Activated CD4-positive, alpha-beta T cell treated with anti-CD3 and anti-CD28 coated beads for 24 hours (primary cell): ENCODE measurements around the gene TXN.
"Not testable (repeated sequence)": the region's sequence is repeated elsewhere in the genome, so short reads cannot be mapped to it uniquely, and the experiment has no call there.

Experiments
- DNase-seq, 2 donors: peaks; one replicate each; pipeline ENCODE4 v3.0.0-alpha.2; 2020; ENCODE audit warnings: low read depth in 2 of 2

TXN gene

DNA sequence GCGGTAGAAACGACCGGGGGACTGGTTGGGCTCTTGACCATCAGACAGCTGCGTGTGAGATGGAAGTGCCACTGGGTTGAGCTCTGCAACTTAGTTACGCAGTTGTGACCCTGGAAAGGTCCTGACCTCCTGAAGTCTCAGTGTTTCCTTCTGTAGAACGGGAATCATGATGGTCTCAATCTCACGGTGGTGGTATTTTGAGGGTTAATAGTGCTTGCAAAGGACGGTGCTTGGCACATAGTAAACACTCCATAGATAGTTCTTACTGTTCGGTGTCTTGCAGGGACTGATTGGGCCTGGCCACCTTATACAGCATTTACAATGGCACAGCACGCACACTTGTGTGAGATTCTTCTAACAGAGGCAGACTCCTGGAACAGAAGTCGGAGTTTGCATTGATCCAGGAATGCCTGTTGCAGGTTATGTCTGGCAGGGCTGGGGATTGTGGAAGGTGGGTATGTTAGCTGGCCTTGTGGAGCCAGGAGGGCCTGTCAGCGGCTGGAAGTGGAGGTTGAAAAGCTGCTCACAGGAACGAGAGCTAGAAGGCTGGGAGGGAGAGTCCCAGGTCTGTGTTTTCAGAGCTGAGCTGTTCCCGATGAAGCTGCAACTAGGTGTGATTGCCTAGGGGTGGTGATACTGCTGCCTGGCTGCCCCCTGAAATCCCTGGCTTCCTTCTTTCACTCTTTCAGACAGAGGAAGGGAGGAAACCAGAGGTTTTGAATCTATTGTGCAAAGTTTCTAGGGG lies 962 bp upstream of the TXN start:
- no peak for DNase-seq

DNA sequence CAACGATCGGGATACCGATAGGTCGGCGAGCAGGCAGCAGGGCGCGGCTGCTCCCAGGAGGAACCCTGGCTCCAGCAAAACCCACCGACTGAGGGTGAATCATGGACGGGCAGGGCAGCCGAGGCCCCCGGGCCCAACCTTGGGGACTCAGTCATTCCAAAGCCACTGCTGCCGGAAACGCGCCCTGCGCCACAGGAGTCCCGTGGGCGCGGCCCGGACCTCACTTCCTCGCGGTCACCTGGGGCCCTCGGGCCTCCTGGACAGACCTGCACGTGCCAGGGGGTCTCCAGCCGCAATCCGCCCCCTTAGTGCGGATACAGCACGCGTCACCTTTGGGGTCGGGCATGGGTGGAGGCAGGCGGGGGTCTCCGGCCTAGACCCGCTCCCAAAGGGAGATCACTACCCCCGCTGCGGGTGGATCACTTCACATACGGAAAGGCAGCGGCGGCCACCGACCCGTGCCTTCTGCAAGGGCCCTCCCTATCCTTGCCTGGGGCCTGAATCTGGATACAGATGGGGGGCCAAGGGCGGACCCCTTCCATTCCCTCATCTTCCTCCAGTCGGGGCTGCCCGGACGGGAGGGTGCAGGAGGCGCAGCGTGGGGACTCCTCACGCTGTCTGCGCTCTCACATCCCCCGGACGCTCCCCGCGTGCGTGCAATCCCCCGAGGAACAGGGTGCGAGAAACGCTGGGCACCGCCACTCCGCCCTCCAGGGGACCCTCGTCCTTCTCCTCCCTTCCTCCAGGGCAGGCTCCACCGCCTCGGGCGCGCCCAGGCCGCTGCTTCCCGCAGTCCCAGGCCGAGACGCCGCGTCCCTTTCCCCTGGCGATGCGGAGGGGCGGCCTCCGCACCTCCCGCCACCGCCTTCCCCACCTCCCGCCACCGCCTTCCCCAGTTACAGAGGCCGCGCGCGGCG lies 586 bp downstream of the TXN start:
- peak; percentile 23 to 52 for DNase-seq

DNA sequence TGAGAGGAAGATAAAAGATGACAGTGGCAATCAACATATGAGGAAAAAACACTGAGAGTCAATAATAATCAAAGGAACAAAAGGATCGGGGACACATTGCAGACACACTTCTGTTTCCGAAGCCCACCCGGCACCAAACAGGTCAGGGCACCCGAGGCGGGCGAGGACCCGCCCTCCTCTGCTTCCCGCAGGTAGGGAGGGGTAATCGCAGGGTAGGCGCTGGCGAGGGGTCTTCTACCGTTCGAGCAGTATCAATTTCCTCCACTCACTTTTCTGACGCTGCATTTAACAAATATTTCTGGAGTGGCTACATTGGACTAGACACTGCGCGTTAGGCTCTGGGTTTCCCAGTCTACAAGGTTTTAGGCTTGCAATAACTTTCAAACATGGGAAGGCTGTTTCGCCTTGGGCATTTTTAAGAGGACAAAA lies 1.3 kb downstream of the TXN start:
- no peak for DNase-seq

DNA sequence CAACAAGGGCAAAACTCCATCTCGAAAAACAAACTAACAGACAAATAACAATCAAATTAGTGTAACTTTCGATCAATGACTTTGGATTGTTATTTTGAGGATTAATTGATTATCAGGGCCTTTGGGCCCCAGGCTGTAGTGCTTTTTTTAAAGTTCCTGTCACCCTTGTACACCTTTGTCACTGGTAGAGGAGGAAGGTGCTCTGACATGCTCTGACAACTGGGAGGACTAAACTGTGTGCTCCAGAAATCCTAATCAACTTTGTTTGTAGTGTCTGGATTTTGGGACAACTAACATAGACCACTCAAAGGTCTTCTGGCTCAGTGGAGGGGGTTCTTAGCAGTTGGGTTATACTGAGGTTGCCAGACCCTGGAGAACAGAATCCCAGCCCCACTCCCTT lies 1.8 kb downstream of the TXN start:
- no peak for DNase-seq

DNA sequence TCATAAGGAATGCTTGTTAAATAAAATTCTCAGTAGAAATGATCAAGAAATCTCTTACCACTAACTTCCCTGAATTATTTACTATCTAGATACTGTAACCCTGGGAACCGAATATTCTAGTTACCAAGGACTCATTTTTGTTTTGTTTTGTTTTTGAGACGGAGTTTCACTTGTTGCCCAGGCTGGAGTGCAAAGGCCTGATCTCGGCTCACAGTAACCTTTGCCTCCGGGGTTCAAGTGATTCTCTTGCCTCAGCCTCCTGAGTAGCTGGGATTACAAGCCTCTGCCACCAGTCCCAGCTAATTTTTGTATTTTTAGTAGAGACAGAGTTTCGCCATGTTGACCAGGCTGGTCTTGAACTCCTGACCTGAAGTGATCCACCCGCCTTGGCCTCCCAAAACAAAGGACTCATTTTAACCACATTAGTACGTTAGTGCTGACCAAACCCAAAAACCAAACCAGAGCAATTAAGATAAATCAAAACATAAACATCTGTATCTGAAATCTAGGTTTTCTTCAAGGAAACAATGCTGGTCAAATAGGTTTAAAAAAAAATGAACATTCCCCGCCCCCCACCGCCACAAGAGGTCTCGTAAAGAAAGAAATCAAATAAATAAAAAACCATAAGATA lies 3.7 kb downstream of the TXN start:
- no peak for DNase-seq

DNA sequence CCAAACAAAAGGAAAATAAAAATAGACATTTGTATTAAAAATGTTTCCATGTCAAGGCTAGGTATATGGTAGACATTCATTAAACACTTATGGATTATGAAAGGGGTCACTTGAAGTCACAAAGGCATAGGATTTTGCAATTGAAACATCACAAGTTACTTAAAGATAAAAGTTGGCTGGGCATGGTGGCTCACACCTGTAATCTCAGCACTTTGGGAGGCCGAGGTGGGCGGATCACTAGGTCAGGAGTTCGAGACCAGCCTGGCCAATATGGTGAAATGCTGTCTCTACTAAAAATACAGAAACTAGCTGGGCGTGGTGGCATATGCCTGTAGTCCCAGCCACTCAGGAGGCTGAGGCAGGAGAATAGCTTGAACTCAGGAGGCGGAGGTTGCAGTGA lies 4.5 kb downstream of the TXN start:
- not testable (repeated sequence) for DNase-seq

DNA sequence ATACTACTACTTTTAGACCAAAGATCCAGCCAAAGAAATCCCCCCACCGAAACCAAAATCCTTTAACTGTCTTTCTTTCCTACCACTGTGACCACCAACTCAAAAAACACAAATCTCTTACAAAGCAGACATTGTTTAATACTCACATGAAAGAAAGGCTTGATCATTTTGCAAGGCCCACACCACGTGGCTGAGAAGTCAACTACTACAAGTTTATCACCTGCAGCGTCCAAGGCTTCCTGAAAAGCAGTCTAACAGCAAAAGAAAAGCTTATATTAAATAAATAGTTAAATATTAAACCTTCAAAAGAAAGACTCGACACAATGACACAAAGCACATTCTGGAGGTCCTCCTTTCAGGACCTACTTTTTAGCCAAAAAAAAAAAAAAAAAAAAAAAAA lies 5.1 kb downstream of the TXN start:
- DNase-seq, result no peak

DNA sequence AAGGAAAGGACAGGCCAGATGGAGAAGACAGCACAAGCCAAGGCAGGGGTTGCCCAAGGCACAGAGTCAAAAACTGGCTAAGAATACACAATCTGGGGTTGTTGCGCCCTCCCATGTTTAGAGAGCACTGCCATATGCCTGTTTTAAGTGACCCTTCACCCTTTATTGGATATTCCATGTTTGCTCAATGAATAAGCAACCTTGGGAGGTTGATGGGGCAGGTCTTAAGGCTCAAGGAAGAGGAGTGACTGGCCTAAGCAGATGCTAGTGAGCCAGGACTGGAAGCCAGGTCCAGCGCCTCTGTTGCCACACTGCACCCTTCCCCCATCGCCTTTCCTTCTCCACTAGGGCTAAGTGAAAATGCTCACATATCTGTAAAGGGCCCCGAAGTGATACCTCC lies 6.7 kb downstream of the TXN start:
- DNase-seq, result no peak

DNA sequence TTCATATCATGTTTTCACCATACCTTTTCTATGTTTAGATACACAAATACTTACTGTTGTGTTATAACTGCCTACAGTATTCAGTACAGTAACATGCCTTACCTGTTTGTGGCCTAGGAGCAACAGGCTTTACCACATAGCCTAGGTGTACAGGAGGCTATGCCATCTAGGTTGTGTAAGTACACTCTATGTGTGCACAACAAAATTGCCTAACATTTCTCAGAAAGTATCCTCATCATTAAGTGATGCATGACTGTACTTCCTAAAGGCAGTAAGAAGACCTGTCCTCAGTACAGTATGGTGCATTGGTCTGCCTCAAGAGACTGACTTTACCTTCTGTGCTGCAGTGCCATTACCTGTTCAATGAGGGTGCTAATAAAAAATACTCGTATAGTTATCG lies 7.9 kb downstream of the TXN start:
- no peak for DNase-seq

DNA sequence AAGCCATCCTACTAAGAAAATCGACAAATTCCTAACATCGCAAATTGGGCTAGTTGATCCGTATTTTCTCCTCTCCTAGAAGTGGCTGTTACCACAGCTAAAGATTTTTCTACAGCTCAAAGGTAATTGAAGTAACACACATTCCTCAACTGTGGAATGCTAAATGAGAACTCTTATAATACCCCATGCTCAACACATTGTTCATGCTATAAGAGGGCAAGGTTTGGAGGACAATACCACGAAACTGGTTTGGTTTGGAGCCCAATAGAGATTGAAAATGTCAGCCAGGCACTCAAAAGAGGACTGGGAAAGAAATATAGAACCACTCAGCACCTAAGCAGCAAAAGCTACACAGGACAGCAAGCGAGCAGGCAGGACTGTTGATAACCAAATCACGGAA lies 10.1 kb downstream of the TXN start:
- no peak for DNase-seq

DNA sequence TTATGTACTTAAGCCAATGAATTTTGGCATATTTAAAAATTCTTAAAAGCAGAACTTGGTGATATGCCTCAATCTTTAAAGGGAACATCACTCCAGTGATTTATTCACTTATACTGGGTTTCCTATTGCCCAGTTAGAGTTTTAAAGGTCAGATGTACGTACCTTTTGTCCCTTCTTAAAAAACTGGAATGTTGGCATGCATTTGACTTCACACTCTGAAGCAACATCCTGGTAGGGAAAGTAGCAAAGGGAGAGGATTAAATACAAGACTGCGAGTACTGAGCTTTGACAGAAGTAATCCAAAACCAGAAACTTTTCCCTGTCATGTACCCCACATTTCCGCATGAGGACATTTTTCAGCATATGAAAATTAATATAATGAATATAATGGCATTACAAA lies 11.7 kb downstream of the TXN start:
- DNase-seq, result no peak

DNA sequence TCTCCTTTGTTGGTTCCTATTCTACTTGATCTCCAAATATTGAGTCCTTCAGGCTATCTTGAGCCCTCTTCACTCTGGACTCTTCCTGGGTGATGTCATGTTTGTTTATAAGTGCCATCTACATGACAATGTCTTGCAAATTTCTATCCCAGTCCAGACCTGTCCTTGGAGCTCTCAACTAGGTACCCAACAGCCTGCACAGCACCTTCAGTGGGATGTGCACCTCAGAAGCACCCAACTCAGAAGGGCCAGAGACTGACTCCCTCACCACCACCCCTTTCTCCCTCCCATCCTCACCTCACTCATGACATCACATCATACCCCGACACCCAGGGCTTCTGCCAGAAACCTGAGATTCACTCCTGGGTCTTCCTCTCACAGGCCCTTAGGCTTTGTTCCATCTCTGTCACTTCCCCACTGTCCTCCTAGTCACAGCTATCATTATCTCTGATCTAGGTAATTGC lies 14.4 kb downstream of the TXN start:
- no peak for DNase-seq

DNA sequence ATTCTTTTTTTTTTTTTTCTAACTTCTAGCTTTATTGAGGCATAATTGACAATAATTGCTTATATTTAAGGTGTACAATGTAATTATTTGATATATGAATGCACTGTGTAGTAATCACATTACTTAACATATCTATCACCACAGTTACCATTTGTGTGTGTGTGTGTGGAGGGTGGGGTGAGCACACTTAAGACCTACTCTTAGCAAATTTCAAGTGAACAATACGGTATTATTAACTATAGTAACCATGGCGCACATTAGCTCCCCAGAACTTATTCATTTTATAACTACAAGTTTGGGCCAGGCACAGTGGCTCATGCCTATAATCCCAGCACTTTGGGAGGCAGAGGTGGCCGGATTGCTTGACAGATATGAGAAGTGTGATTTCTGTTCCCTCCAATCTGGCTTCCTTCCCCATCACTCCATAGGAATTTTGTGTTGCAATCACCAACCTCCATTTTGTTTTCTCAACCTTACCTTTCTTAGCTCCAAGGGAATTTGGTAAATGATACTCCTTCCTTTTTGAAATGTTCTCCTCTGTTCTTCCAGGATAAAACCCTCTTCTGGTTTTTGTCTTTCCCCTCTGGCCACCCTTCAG lies 14.9 kb downstream of the TXN start:
- no peak for DNase-seq

DNA sequence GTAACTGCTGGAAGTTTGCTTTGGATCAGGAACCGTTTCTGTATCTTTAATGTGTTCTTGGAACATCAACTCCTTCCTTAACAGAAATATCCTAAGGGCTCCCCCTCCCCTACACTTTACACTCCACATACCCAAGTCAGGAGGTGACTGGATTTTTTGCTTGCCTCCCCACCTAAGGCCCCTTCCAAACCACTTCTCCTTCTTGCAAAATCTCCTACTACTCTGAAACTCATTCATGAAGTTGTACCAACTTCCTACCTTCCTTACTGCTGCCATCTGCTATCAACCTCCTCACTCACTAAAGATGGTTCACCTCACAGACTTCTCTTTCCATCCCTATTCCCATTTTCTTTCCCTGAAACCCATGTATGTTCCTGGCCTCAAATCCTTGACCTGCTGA lies 16.1 kb downstream of the TXN start:
- no peak for DNase-seq

DNA sequence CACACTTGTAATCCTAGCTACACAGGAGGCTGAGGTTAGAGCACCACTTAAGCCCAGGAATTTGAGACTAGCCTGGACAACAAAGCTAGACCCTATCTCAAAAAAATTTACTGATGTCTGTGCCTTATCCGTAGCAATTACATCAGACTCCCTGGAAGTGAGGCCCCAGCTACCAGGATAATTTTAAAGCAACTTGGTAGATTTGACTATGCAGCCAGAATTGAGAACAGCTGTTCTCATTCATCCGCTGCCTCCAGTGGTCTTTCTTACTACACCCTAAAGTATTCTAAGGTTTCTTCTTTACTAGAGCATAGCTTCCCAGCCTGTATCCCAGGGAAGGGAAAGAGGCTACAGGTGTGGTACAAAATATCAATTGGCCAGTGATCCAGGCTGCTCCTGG lies 28.0 kb downstream of the TXN start:
- DNase-seq, result no peak

DNA sequence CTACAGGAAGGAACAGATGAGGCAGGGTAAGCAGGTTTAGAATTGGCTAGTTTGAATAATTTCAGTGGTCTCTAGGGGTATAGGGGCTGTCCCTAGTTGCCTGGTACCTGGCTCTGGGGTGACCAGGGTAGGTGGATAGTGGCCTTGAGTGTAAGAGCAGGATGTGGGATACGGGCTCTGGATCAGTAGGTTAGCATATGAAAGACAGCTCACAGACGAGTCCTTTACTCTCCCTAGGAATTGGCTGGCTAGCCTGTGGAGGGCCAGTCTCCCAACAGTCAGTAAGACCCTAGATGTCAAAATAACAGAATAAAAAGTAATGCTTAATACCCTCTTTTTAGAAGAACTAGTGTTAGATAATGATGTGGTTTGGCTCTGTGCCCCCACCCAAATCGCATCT lies 31.7 kb downstream of the TXN start:
- DNase-seq, result no peak

DNA sequence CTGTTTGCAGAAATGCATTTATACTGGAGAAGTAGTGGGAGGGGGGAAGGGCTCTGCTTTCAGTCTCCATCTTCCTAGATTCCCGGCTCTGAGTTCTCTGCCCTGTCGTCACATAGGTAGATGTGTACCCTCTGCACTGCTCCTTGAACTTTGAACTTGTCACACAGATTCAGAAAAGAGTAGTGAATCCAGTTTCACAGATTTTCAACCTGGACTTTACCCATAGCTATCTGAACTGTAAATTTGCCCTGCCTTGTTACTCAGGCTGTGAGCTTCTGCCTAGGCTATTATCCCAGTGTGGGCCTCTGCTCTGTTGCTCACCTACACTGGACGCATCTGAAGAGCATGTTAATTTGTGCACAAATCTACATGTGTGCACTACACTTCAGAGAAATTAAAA lies 35.5 kb downstream of the TXN start:
- DNase-seq, result no peak

DNA sequence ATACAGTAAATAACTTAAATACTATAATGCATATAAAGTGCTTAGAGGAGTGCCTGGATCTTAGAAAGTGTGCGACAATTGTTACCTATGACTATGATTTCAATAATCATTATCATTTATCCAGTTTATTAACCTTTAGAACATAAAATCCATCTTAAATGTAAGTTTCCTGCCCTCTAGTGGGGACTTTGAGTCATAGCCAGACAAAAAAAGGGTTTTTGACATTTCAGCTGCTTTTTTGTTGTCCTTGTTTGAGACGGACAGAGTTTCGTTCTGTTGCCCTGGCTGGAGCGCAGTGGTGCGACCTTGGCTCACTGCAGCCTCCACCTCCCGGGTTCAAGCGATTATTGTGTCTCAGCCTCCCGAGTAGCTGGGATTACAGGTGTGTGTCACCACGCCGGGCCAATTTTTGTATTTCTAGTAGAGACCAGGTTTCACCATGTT lies 38.6 kb downstream of the TXN start:
- DNase-seq, result no peak

DNA sequence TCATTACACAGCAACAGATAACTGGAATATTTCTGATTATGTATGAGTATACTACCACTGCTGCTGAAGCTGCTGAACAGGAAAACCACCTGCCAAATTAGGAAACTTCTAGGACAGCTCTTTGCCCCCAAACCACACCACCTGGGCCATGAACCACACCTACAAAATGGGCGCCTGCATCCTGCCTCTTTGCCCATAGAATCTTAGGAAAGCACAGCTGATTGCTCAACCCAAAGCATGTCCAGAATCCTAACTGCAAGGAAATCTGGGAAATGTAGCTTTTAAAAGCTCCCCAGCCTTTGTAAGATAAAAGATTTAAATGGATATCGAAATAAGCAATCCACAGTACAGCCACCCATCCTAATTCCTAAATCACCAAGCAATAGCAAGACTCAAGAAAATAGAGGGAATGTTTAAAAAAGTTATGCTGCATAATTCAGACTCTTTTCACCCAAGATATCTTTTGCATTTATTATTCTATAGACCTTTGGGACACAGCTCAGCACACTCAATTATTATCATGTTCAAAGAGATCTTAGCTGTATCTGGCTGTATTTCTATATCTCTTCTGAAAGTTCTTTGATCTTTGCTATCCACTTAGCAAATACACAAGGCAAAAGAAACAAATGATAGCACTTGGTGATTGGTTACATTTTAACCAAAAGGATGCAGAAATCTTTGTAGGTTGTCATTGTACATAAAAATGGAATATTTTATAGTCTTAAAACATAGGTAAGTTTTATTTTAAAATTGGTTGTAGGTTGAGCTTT lies 41.5 kb downstream of the TXN start:
- no peak for DNase-seq

DNA sequence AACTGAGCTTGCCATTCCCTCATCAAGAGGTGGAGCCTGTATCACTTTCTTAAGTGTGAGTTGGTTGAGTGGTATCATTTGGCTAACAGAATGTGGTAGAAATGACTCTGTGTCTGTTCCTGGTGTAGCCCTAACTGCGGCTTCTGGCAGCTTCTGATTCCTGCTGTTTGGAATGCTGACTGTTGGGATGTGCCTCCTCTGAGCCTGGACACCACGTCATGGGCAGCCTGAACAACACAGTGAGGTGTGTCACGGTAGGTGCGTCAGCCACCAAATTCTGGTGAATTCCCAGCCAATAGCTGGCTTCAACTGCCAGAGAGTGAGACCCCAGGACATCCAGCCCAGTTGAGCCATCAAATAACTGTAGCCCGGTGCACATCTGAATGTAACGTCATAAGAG lies 42.2 kb downstream of the TXN start:
- DNase-seq, result no peak

DNA sequence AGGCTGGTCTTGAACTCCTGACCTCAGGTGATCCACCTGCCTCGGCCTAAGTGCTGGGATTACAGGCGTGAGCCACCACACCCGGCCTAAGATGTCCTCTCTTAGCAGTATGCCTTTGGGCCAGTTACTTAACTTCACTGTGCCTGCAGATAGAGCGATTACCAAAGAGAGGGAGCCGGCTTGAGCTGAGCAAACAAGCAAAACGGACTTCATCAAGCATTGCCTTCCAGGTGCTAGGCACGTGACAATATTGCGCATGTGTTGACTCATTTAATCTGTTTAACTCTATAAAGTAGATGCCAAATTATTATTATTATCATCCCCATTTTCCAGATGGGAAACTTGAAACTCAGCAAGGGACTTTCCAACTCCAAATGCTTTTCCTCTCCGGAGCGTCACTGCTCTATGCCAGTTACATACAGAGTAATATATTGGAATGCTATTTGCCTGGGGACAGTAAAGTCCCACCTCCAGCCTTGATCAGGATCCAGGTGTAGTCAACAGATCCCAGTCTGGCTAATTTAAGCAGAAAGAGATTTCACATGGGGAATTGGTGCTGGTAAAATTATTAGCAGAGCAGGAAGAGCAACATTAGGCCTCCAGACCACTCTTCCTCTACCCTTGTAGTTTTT lies 42.8 kb downstream of the TXN start:
- no peak for DNase-seq
